Vagina (tissue), 2 donors: Measurements from ENCODE around the gene TET2.

Experiments used
- POLR2A ChIP-seq, 2 donors: fragments of 450-650 bp; IDR thresholded peaks; one replicate each; pipeline ENCODE4 v1.6.1; 2017; ENCODE audit warnings: antibody characterized with exemption in 2 of 2, mild to moderate bottlenecking in 2 of 2, moderate library complexity in 2 of 2
- TF ChIP-seq, protein P1 (sequence below), 3 experiments: fragments of 450-650 bp in 2 of 3; fragments of 200-600 bp in 1 of 3; sonication (generic) in 1 of 3; IDR thresholded peaks; one replicate each; pipeline ENCODE4 v1.5.1; 2017 to 2019; ENCODE audit warnings: antibody characterized with exemption in 3 of 3, mild to moderate bottlenecking in 2 of 3, moderate library complexity in 2 of 3

DNA sequence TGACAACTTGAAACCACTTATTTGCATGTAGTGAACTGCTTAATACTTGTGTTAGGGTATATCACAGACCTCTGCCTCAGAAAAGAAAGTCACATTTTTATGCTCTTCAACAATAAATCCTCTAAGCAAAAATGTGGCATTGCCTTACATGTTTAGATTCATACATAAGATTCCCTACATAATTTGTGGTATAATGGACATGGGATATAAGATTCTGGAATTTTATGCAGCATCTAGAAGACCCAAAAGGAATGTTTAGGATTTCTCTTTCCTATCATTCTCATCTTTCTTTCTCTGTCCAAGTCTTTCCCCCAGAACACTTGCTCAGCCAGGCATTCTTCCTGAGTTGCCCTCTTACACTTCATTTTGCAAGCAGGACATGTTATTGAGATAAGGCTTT is 37.7 kb upstream of the TET2 start:
- TF ChIP-seq, protein P1, sequence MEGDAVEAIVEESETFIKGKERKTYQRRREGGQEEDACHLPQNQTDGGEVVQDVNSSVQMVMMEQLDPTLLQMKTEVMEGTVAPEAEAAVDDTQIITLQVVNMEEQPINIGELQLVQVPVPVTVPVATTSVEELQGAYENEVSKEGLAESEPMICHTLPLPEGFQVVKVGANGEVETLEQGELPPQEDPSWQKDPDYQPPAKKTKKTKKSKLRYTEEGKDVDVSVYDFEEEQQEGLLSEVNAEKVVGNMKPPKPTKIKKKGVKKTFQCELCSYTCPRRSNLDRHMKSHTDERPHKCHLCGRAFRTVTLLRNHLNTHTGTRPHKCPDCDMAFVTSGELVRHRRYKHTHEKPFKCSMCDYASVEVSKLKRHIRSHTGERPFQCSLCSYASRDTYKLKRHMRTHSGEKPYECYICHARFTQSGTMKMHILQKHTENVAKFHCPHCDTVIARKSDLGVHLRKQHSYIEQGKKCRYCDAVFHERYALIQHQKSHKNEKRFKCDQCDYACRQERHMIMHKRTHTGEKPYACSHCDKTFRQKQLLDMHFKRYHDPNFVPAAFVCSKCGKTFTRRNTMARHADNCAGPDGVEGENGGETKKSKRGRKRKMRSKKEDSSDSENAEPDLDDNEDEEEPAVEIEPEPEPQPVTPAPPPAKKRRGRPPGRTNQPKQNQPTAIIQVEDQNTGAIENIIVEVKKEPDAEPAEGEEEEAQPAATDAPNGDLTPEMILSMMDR (IDR thresholded peaks at IDR 0.05) = no peak
- no peak for TF ChIP-seq POLR2A (IDR thresholded peaks at IDR 0.05)
